Stimulated activated CD8-positive, alpha-beta memory T cell treated with anti-CD3 and anti-CD28 coated beads, Interleukin-7, amount 100 ng/mL, for 4 hours (primary cell): ENCODE measurements around the gene BCR.

ENCODE experiments used
- DNase-seq, 2 donors: peaks; one replicate each; pipeline ENCODE4 v3.0.0-alpha.2; 2020; ENCODE audit warnings: low read depth in 2 of 2

Gene BCR

GRCh38 chr22:23262518-23263332 lies 82.4 kb downstream of the BCR start:
- DNase-seq: no peak

- peak; percentile 42 to 65 for DNase-seq
Observed at GRCh38 chr22:23263651-23264555, 83.6 kb downstream of the BCR start.

GRCh38 chr22:23264610-23265367 lies 84.5 kb downstream of the BCR start:
- no peak for DNase-seq

GRCh38 chr22:23265368-23265700 lies 85.0 kb downstream of the BCR start:
- no peak for DNase-seq

- no peak for DNase-seq
Observed at GRCh38 chr22:23266780-23267179, 86.5 kb downstream of the BCR start.

- DNase-seq: no peak
Observed at GRCh38 chr22:23267226-23268043, 87.1 kb downstream of the BCR start.

GRCh38 chr22:23268139-23268712 lies 87.9 kb downstream of the BCR start:
- no peak for DNase-seq

GRCh38 chr22:23268877-23269276 lies 88.6 kb downstream of the BCR start:
- DNase-seq: no peak

- no peak for DNase-seq
Observed at GRCh38 chr22:23269441-23270211, 89.3 kb downstream of the BCR start.

- no peak for DNase-seq
Observed at GRCh38 chr22:23270212-23270733, 90.0 kb downstream of the BCR start.

GRCh38 chr22:23270798-23271596 lies 90.7 kb downstream of the BCR start:
- no peak for DNase-seq

- DNase-seq: no peak
Observed at GRCh38 chr22:23271597-23271908, 91.2 kb downstream of the BCR start.

GRCh38 chr22:23272371-23272770 lies 92.1 kb downstream of the BCR start:
- no peak for DNase-seq

GRCh38 chr22:23272834-23273233 lies 92.5 kb downstream of the BCR start:
- DNase-seq: no peak

GRCh38 chr22:23273445-23274145 lies 93.3 kb downstream of the BCR start:
- DNase-seq: no peak

GRCh38 chr22:23274146-23274526 lies 93.8 kb downstream of the BCR start:
- DNase-seq: no peak

- DNase-seq: no peak
Observed at GRCh38 chr22:23274891-23275694, 94.8 kb downstream of the BCR start.

- no peak for DNase-seq
Observed at GRCh38 chr22:23275751-23276150, 95.4 kb downstream of the BCR start.
